GM19193 (cell line): Measurements from ENCODE around the gene TRMT5.

Experiments used
- POLR2A ChIP-seq: IDR thresholded peaks from 4 replicates; pipeline ENCODE4 v1.6.1; 2011; ENCODE audit not compliant: insufficient read depth, insufficient read length; ENCODE audit errors: extremely low read depth

The TRMT5 gene

GRCh38 chr14:60943637-60944032, 37.2 kb downstream of the TRMT5 start:
- TF ChIP-seq POLR2A: no peak

GRCh38 chr14:60935319-60935718, 45.6 kb downstream of the TRMT5 start:
- no peak for TF ChIP-seq POLR2A

DNA sequence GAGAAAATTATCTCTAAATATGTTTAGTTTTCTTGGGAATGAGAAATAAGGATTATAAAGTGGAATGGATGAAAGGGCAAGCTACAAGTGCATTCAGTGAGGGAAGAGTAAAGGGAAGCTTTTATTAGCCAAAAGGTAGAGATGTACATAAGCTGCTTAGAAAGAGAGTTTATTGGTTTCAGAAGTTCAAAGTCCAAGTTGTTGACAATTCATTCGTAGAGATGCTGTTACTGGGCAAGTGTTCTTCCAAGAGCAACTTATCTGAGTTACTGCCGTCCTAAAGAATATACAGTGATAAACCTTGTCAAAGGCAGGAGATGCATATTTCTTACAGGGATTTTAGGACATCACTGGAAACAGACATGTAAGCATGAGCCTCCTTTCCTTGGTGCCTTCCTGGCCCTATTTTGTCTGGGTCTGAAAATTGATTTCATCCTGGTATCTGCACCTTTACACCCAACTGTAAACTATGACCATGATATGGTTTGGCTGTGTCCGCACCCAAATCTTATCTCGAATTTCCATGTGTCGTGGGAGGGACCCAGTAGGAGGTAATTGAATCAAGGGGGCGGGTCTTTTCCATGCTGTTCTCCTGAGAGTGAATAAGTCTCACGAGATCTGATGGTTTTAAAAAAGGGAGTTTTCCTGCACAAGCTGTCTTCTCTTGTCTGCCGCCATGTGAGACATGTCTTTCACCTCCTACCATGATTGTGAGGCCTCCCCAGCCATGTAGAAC, 46.8 kb downstream of the TRMT5 start:
- no peak for TF ChIP-seq POLR2A

GRCh38 chr14:60931218-60931617, 49.7 kb downstream of the TRMT5 start:
- no peak for TF ChIP-seq POLR2A

GRCh38 chr14:60926002-60926401, 54.9 kb downstream of the TRMT5 start:
- no peak for TF ChIP-seq POLR2A

GRCh38 chr14:60925286-60925685, 55.6 kb downstream of the TRMT5 start:
- TF ChIP-seq POLR2A: no peak

DNA sequence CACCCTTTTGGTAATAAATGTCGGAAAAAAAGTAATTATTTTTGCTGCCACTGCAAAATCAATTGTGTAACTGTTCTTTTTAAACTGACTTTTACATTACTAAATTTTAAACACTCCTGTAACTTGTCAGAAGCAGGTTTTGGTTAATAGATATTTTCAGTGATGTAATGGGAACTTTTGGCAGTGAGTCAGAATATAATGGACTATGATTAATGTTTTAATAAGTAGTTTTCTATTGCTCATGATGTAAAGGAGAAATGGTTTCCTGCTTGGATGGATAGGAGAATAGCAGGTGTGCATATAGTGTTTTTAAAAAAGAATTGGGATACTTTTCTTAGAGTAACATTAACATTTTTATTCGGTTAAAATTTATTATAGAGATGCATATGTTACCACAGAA, 58.8 kb downstream of the TRMT5 start:
- no peak for TF ChIP-seq POLR2A
